Measurements from ENCODE around the gene THAP5. TPM values are rescaled to one million over a fixed set of nuclear protein-coding genes. Genes with fewer than 3 reads are reported as not detected.

Gene THAP5
- polyA plus RNA-seq, 3 donors = 3.0 to 10.7 (median 9.9) TPM

- 14% methylated on average over 12 of the region's 24 CpGs for WGBS (ENCODE audit: insufficient coverage)
- H3K27ac Mint-ChIP-seq = peak overlapping the region; percentile 94 to 99 (median 98)
Observed at GRCh38 chr7:108568801-108569380, 615 bp downstream of the THAP5 start.

GRCh38 chr7:108565987-108566386, 3.5 kb downstream of the THAP5 start:
- Histone ChIP-seq H3K4me1 (ENCODE audit: control insufficient read depth in 1 of 2, insufficient read depth in 2 of 2, low read length in 2 of 2) (peaks cover 17 to 29% of the 10 kb centered on the region in 2 donors), H3K79me2 (ENCODE audit: insufficient read depth, low read length) (peaks cover 49% of the 10 kb centered on the region), H4K20me1 (ENCODE audit: insufficient read depth, low read length) (no peaks in the 10 kb centered on the region), H3K4me3 (replicated peaks in 1 of 3; ENCODE audit: low read depth in 2 of 3, low read length in 3 of 3) (no peak overlapping the region), H3K27me3 (ENCODE audit: control insufficient read depth in 2 of 2, insufficient read depth in 2 of 2, low read length in 2 of 2) (no peaks in the 10 kb centered on the region), H3K4me2 (replicated peaks; ENCODE audit: extremely low read depth, low read length, poor library complexity, severe bottlenecking) (no peak overlapping the region), H3K27ac (ENCODE audit: low read depth in 1 of 2, low read length in 2 of 2) (no peak overlapping the region), H2AFZ (ENCODE audit: insufficient read depth, low read depth, low read length, poor library complexity, severe bottlenecking) (no peak overlapping the region), H3K36me3 (replicated peaks in 1 of 2; ENCODE audit: control insufficient read depth in 1 of 2, insufficient read depth in 2 of 2, low read length in 2 of 2) (peaks cover 2 to 24% of the 10 kb centered on the region in 2 donors), H3K9me3 (replicated peaks in 1 of 2; ENCODE audit: control insufficient read depth in 1 of 2, insufficient read depth in 1 of 2, low read length in 2 of 2) (peaks cover 0 to 5% of the 10 kb centered on the region in 2 donors), H3K9ac (ENCODE audit: insufficient read depth, low read length, poor library complexity, severe bottlenecking) (no peak overlapping the region)
- TF ChIP-seq CTCF (IDR thresholded peaks at IDR 0.05) = no peak
- H3K4me1 Mint-ChIP-seq = peaks cover 15% of the 10 kb centered on the region
- no peak for DNase-seq
- peaks cover 0 to 14% (median 6%) of the 10 kb centered on the region in 7 donors for H3K9me3 Mint-ChIP-seq
- no peak overlapping the region for H3K4me3 Mint-ChIP-seq
- H3K36me3 Mint-ChIP-seq = peaks cover 16 to 23% of the 10 kb centered on the region in 2 donors
- H3K27ac Mint-ChIP-seq = no peak overlapping the region
- H3K27me3 Mint-ChIP-seq (ENCODE audit: low read depth in 3 of 3) = no peaks in the 10 kb centered on the region
- intact Hi-C loops (cut with micrococcal nuclease) = loop anchor here in 1 of 2 donors (5.0 kb wide), 1 partner anchor 824 kb away; the partner anchor contains the start of gene CBLL1

More at GRCh38 chr7:108568801-108569380, 615 bp downstream of the THAP5 start:
- DNase-seq = peak in 1 of 3 donors; percentile 41
- no peak for TF ChIP-seq CTCF (IDR thresholded peaks at IDR 0.05)
- H3K9me3 Mint-ChIP-seq = peaks cover 0 to 7% (median 2%) of the 10 kb centered on the region in 7 donors
- Histone ChIP-seq H3K4me3 (replicated peaks in 1 of 3; ENCODE audit: low read depth in 2 of 3, low read length in 3 of 3) (peak overlapping the region; percentile 60 to 87 (median 77)), H3K9me3 (replicated peaks in 1 of 2; ENCODE audit: control insufficient read depth in 1 of 2, insufficient read depth in 1 of 2, low read length in 2 of 2) (no peaks in the 10 kb centered on the region), H3K4me2 (replicated peaks; ENCODE audit: extremely low read depth, low read length, poor library complexity, severe bottlenecking) (peak overlapping the region; percentile 66), H4K20me1 (ENCODE audit: insufficient read depth, low read length) (no peaks in the 10 kb centered on the region), H3K9ac (ENCODE audit: insufficient read depth, low read length, poor library complexity, severe bottlenecking) (peak overlapping the region; percentile 98), H3K27me3 (ENCODE audit: control insufficient read depth in 2 of 2, insufficient read depth in 2 of 2, low read length in 2 of 2) (no peaks in the 10 kb centered on the region), H3K27ac (ENCODE audit: low read depth in 1 of 2, low read length in 2 of 2) (peak overlapping the region; percentile 94 to 99), H2AFZ (ENCODE audit: insufficient read depth, low read depth, low read length, poor library complexity, severe bottlenecking) (peak overlapping the region; percentile 78), H3K36me3 (replicated peaks in 1 of 2; ENCODE audit: control insufficient read depth in 1 of 2, insufficient read depth in 2 of 2, low read length in 2 of 2) (peaks cover 12 to 41% of the 10 kb centered on the region in 2 donors), H3K4me1 (ENCODE audit: control insufficient read depth in 1 of 2, insufficient read depth in 2 of 2, low read length in 2 of 2) (peaks cover 21 to 38% of the 10 kb centered on the region in 2 donors), H3K79me2 (ENCODE audit: insufficient read depth, low read length) (peaks cover 75% of the 10 kb centered on the region)
- peaks cover 23% of the 10 kb centered on the region for H3K4me1 Mint-ChIP-seq
- intact Hi-C loops (cut with micrococcal nuclease) = loop anchor here (2.0 to 5.0 kb wide), 2 partner anchors 42 to 827 kb away; partner anchors contain the start of genes PNPLA8 (in 2 of the 2) and CBLL1 (in 1 of the 2)
- H3K4me3 Mint-ChIP-seq = peak overlapping the region; percentile 93 to 96
- H3K36me3 Mint-ChIP-seq = peaks cover 24 to 28% of the 10 kb centered on the region in 2 donors
- H3K27me3 Mint-ChIP-seq (ENCODE audit: low read depth in 3 of 3) = no peaks in the 10 kb centered on the region

All from CD14-positive monocyte (primary cell).